Measurements from ENCODE around the gene NOC2L.
"Not testable (repeated sequence)": the region's sequence is repeated elsewhere in the genome, so short reads cannot be mapped to it uniquely, and the experiment has no call there.

The NOC2L gene

DNA sequence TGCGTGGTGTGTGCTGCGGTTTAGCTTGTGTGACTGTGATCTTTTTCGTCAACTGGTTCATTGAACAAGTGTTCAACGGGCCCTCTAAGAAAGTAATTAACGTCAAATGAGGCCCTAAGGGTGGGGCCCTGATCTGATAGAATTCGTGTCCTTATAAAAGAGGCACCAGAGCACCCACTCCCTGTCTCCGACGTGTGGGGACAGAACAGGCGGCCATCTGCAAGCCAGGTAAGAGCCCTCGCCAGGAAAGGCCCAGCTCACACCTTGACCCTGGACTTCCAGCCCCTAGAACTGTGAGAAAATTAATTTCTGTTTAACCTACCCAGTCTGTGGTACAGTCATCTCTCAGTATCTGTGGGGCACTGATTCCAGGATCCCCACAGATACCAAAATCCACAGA, 55.8 kb downstream of the NOC2L start:
- DNase-seq (ENCODE audit: low spot score) = no peak

DNA sequence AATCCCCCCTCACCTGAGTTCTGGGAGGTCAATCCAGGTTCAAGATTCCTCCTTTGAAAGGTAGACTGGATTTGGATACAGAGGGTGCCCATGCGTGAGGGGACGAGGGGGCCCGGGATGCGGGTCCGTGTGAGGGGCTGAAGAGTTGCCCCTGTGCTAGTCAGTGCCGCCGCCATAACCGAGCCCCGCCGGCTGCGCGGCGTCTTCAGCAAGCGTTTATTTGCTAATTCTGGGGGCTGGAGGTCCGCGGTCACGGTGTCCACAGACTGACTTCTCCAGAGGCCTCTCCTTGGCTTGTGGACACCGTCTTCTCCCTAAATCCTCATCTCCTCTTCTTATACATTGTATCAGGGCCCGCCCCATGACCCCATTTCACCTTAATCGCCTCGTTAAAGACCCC, 56.3 kb downstream of the NOC2L start:
- peak; percentile 2 for DNase-seq (ENCODE audit: low spot score)

DNA sequence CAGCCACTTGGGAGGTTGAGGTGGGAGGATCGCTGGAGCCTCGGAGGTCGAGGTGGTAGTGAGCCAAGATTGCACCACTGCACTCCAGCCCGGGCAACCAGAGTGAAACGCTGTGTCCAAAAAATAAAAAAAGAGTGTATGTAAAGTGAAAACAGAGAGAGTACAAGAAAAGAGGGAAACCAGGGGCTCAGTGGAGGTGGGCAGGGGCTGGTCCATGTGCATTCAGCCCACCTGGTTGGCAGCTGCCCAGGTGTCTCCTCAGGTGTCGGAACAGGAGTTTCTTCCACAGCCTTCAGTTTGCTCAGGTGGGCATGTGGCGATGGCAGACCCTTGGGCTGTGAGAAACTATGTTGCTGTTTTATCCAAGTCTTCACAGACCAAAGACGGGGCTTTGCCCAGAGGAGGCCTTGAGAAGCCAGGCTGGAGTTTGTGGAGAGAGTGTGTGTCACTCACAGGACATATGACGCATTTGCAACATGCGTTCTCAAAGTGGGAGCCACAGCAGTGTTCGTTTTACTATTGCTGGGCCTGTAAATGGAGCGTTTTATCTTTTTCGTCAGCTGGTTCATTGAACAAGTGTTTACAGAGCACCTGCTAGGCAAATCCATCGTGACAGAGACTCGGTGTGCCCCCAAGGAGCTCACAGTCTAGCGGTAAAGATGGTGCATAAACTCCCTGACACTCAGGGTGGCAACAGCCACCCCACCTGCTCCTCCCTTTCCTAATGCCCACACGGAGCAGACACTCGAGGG, 57.8 kb downstream of the NOC2L start:
- DNase-seq (ENCODE audit: low spot score) = no peak

DNA sequence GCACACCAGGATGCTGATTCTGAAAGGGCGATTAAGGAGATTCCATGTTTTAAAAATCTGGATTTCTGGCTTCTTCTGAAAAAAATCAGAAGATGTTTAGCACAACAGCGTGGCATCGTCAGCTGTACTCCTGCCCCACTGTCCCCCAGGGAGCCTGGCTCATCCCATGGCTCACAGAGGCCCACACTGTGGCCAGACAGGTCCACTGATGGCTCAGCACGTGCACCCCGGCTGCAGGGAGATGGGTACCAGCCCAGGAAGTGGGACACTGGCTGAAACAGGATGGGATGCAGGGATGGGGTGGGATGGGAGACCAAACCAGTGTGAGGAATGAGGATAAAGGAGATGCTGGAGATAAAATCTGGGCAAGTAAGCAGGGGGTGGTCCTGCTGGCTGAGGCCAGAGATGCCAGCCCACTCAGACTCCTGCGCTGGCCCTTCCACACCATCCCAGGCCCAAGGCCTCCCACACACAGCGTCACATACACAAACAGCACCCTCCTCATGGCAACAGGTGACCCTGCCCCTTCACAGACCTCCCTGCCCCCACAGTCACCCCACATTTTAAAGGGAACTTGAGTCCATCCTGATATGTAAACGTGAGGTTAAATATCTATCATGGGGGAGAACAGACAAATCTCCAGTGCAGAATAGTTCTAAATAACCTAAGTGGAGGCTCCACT, 59.3 kb downstream of the NOC2L start:
- DNase-seq (ENCODE audit: low spot score) = no peak

DNA sequence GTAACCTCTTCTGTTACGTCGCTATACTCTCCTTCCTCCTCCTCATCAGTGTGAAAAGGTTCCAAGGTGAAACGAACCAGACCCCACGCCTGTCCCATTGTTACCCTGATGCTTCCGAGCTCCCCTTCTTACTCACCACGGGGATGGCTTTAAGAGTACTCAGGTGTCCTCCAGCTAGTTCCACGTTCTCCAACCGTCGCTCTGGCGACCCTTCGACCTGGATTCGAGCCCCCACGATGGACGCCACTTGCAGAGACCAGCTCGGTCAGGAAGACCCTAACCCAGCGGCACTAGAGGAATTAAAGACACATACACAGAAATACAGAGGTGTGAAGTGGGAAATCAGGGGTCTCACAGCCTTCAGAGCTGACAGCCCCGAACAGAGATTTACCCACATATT, 61.1 kb downstream of the NOC2L start:
- DNase-seq (ENCODE audit: low spot score) = not testable (repeated sequence)

DNA sequence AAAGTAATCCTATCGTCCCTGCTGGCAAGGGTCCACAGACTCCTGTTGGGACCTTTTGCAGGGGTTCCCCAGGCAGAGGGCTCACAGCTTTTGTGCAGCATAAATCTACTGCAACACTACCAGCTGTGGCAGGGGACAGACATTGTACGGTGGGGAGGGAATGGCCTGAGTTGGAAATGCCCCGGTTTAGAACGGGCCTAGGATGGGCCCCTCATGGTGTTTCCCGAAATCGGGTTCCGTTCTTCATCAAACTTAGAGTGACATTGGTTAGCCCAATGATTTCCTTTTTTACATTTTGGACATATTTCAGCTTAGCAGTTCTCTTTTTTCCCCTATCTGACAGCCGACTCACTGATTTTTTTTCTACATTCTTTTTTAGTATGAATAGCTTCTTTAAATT, 61.8 kb downstream of the NOC2L start:
- DNase-seq (ENCODE audit: low spot score) = no peak

Data from iPS-NIHi11 (cell line).